Glutamatergic neuron (in vitro differentiated cells): ENCODE results near the gene CD34. TPM values are rescaled to one million over a fixed set of nuclear protein-coding genes. Genes with fewer than 3 reads are reported as not detected.

ENCODE experiments used
- DNase-seq: peaks from one replicate; pipeline ENCODE4 v3.0.0; 2022
- H3K27ac Mint-ChIP-seq: one replicate; pipeline ENCODE4 v1.8.0; 2020; ENCODE audit warnings: mild to moderate bottlenecking, mixed read lengths, inconsistent platforms; ENCODE audit not compliant: unreplicated experiment
- H3K27me3 Mint-ChIP-seq: one replicate; pipeline ENCODE4 v1.8.0; 2020; ENCODE audit warnings: mild to moderate bottlenecking, moderate library complexity, mixed read lengths, inconsistent platforms; ENCODE audit not compliant: unreplicated experiment
- H3K36me3 Mint-ChIP-seq: one replicate; pipeline ENCODE4 v1.8.0; 2020; ENCODE audit warnings: mild to moderate bottlenecking, mixed read lengths, inconsistent platforms; ENCODE audit not compliant: unreplicated experiment
- H3K4me1 Mint-ChIP-seq: one replicate; pipeline ENCODE4 v1.8.0; 2020; ENCODE audit warnings: mild to moderate bottlenecking, low read depth, mixed read lengths, inconsistent platforms; ENCODE audit not compliant: unreplicated experiment
- H3K4me3 Mint-ChIP-seq: one replicate; pipeline ENCODE4 v1.8.0; 2020; ENCODE audit warnings: mild to moderate bottlenecking, mixed read lengths, inconsistent platforms; ENCODE audit not compliant: unreplicated experiment
- H3K9me3 Mint-ChIP-seq: one replicate; pipeline ENCODE4 v1.8.0; 2020; ENCODE audit warnings: mild to moderate bottlenecking, moderate library complexity, mixed read lengths, inconsistent platforms; ENCODE audit not compliant: unreplicated experiment
- CTCF ChIP-seq: fragments of 200-600 bp; sonication (generic); IDR thresholded peaks from one replicate; pipeline ENCODE4 v1.5.0; 2021; ENCODE audit not compliant: partially characterized antibody, unreplicated experiment
- total RNA-seq: library from RNA; stranded (reverse); fragmentation: NEBNext Ultra II Directional; extraction: Animal tissue kit (Norgen Biotek cat#: 25700); gene quantifications from one replicate; pipeline ENCODE4 v1.2.1, GENCODE V29; 2021; ENCODE audit not compliant: unreplicated experiment

The CD34 gene
- total RNA-seq, 1 donor from 2014 or later: 0.20 TPM

DNA sequence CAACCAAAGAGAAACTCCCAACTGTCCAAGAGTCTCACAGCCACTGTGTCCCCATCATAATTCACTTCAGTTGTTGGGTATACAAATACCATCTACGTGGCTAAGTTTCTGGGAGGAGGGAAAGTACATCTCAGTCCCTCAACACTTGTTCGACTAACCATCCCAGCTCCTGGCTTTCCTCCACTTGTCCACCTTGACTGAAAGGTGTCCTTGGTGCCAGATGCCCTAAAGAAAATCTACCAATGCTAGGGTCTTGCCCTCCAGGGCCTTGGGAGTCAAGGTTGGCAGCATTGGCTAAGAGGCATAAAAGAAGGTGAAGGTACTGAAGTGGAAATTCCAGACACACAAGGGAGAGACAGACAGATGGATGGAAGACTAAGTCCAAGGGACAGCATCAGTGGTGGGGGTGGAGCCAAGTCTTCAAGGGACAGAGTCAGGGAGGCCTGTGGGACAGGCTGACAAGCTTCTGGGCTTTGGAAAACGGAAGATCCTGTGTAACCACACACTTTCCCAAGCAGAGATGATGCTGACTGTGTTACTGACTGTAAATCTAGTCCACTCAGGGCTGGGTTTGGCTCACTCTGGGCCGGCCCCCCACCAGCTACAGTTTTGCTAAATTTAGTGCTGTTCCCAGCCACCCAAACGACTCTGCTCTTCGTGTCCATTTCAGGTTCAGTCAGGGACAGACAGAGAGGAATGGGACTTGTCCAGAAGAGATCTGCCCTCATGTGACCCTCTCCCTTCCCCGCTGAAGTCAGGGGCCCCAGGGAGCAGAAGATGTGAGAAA lies 60.1 kb downstream of the CD34 start:
- no peak for TF ChIP-seq CTCF
- no peaks in the 10 kb centered on the region for H3K9me3 Mint-ChIP-seq
- H3K4me1 Mint-ChIP-seq: peaks cover 3% of the 10 kb centered on the region
- no peak for DNase-seq
- H3K36me3 Mint-ChIP-seq: no peaks in the 10 kb centered on the region
- peaks cover 2% of the 10 kb centered on the region for H3K27me3 Mint-ChIP-seq
- no peak overlapping the region for H3K4me3 Mint-ChIP-seq
- no peak overlapping the region for H3K27ac Mint-ChIP-seq

DNA sequence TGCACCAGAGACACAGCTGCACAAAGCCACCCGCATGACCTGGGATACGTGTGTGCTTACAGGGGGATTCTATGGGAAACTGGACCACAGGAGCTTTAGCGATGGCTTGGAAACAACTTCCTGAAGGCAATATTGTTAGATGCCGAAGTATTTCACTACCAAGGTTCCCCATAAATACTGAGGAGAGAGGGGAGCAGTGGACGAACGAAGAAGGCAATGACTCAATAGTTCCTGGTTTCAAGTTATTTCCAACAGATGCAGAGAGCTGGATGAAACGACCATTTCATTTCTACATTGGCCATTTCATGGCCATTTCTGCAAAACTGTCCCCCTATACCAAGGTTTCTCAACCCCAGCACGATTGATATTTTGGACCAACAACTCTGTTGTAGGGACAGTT lies 61.3 kb downstream of the CD34 start:
- Mint-ChIP-seq H3K27ac (no peak overlapping the region), H3K4me3 (no peak overlapping the region), H3K4me1 (peaks cover 3% of the 10 kb centered on the region), H3K27me3 (peaks cover 2% of the 10 kb centered on the region), H3K9me3 (no peaks in the 10 kb centered on the region), H3K36me3 (no peaks in the 10 kb centered on the region)
- no peak for DNase-seq
- TF ChIP-seq CTCF: no peak

GRCh38 chr1:207849016-207849415 lies 61.9 kb downstream of the CD34 start:
- no peak overlapping the region for H3K4me3 Mint-ChIP-seq
- no peak for TF ChIP-seq CTCF
- DNase-seq: no peak
- no peak overlapping the region for H3K27ac Mint-ChIP-seq
- no peaks in the 10 kb centered on the region for H3K36me3 Mint-ChIP-seq
- peaks cover 3% of the 10 kb centered on the region for H3K4me1 Mint-ChIP-seq
- H3K9me3 Mint-ChIP-seq: no peaks in the 10 kb centered on the region
- peaks cover 2% of the 10 kb centered on the region for H3K27me3 Mint-ChIP-seq

- no peaks in the 10 kb centered on the region for H3K4me1 Mint-ChIP-seq
Measured at GRCh38 chr1:207848234-207848633, 62.7 kb downstream of the CD34 start.

More at GRCh38 chr1:207848234-207848633, 62.7 kb downstream of the CD34 start:
- Mint-ChIP-seq H3K36me3 (no peaks in the 10 kb centered on the region), H3K4me3 (no peak overlapping the region), H3K9me3 (no peaks in the 10 kb centered on the region), H3K27ac (no peak overlapping the region), H3K27me3 (peaks cover 2% of the 10 kb centered on the region)
- no peak for DNase-seq
- TF ChIP-seq CTCF: no peak
